ENCODE measurements around the gene LRP8.

GRCh38 chr1:53332186-53332564 is 4.3 kb upstream of the LRP8 start:
- TF ChIP-seq, protein P1, sequence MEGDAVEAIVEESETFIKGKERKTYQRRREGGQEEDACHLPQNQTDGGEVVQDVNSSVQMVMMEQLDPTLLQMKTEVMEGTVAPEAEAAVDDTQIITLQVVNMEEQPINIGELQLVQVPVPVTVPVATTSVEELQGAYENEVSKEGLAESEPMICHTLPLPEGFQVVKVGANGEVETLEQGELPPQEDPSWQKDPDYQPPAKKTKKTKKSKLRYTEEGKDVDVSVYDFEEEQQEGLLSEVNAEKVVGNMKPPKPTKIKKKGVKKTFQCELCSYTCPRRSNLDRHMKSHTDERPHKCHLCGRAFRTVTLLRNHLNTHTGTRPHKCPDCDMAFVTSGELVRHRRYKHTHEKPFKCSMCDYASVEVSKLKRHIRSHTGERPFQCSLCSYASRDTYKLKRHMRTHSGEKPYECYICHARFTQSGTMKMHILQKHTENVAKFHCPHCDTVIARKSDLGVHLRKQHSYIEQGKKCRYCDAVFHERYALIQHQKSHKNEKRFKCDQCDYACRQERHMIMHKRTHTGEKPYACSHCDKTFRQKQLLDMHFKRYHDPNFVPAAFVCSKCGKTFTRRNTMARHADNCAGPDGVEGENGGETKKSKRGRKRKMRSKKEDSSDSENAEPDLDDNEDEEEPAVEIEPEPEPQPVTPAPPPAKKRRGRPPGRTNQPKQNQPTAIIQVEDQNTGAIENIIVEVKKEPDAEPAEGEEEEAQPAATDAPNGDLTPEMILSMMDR (IDR thresholded peaks at IDR 0.05; ENCODE audit: poor library complexity) = no peak
- TF ChIP-seq EZH2 (IDR thresholded peaks at IDR 0.05; ENCODE audit: borderline replicate concordance) (no peak), EZH2phosphoT487 (IDR thresholded peaks at IDR 0.05; ENCODE audit: low read depth, severe bottlenecking, unreplicated experiment) (no peak)

Measured in hepatocyte (in vitro differentiated cells).